HepG2 (cell line): Measurements from ENCODE around the gene ARRDC4. TPM values are rescaled to one million over a fixed set of nuclear protein-coding genes. Genes with fewer than 3 reads are reported as not detected.

ENCODE experiments used
- CBFB ChIP-seq: sonication (generic); formaldehyde crosslinking; IDR thresholded peaks from 2 replicates; pipeline ENCODE4 v1.4.0; 2020; ENCODE audit warnings: missing genetic modification reagents
- KDM5B ChIP-seq: sonication (generic); formaldehyde crosslinking; IDR thresholded peaks from 2 replicates; pipeline ENCODE4 v1.4.0; 2020; ENCODE audit warnings: missing genetic modification reagents, mild to moderate bottlenecking, borderline replicate concordance
- MATR3 ChIP-seq: sonication (generic); formaldehyde crosslinking; IDR thresholded peaks from 2 replicates; pipeline ENCODE4 v1.4.0; 2020; ENCODE audit warnings: missing genetic modification reagents
- MEIS2 ChIP-seq: sonication (generic); formaldehyde crosslinking; IDR thresholded peaks from 2 replicates; pipeline ENCODE4 v1.9.0; 2021; ENCODE audit warnings: mild to moderate bottlenecking, missing genetic modification reagents
- MXI1 ChIP-seq: IDR thresholded peaks from 3 replicates; pipeline ENCODE4 v1.6.1; 2012; ENCODE audit warnings: low read depth, low read length, inconsistent platforms, borderline replicate concordance
- PCBP2 ChIP-seq: fragments of 200-400 bp; formaldehyde crosslinking; optimal IDR thresholded peaks from 2 replicates; pipeline ENCODE3; 2018; ENCODE audit warnings: low read length, low read depth; ENCODE audit not compliant: poor library complexity, severe bottlenecking
- PTBP1 ChIP-seq: fragments of 200-400 bp; formaldehyde crosslinking; IDR thresholded peaks from 2 replicates; pipeline ENCODE4 v1.6.1; 2018; ENCODE audit warnings: low read length, low read depth; ENCODE audit not compliant: poor library complexity, severe bottlenecking
- REL ChIP-seq: sonication (generic); formaldehyde crosslinking; conservative IDR thresholded peaks from 2 replicates; pipeline ENCODE4 v1.8.0; 2022; ENCODE audit warnings: mild to moderate bottlenecking, missing genetic modification reagents, moderate library complexity
- RELA ChIP-seq: sonication (generic); formaldehyde crosslinking; IDR thresholded peaks from 2 replicates; pipeline ENCODE4 v1.4.0; 2020; ENCODE audit warnings: missing genetic modification reagents
- REXO4 ChIP-seq: sonication (generic); formaldehyde crosslinking; IDR thresholded peaks from 2 replicates; pipeline ENCODE4 v1.8.0; 2022; ENCODE audit warnings: missing genetic modification reagents, mild to moderate bottlenecking, borderline replicate concordance
- RFXANK ChIP-seq: IDR thresholded peaks from 2 replicates; pipeline ENCODE4 v1.6.1; 2016
- SIN3B ChIP-seq: fragments of 150-350 bp; IDR thresholded peaks from 2 replicates; pipeline ENCODE4 v1.6.1; 2014; ENCODE audit warnings: low read length
- SSRP1 ChIP-seq: IDR thresholded peaks from 2 replicates; pipeline ENCODE4 v1.6.1; 2016; ENCODE audit warnings: control low read depth
- TOE1 ChIP-seq: sonication (generic); formaldehyde crosslinking; IDR thresholded peaks from 2 replicates; pipeline ENCODE4 v1.4.0; 2020; ENCODE audit warnings: mild to moderate bottlenecking, missing genetic modification reagents
- YEATS2 ChIP-seq: sonication (generic); formaldehyde crosslinking; IDR thresholded peaks from 2 replicates; pipeline ENCODE4 v1.4.0; 2020; ENCODE audit warnings: missing genetic modification reagents, borderline replicate concordance
- YEATS4 ChIP-seq: sonication (generic); formaldehyde crosslinking; IDR thresholded peaks from 2 replicates; pipeline ENCODE4 v1.4.0; 2020; ENCODE audit warnings: missing genetic modification reagents, borderline replicate concordance
- ZBTB14 ChIP-seq: sonication (generic); formaldehyde crosslinking; IDR thresholded peaks from 2 replicates; pipeline ENCODE4 v1.4.0; 2020; ENCODE audit warnings: missing genetic modification reagents
- ZBTB43 ChIP-seq: sonication (generic); formaldehyde crosslinking; conservative IDR thresholded peaks from 2 replicates; pipeline ENCODE4 v1.4.0; 2020; ENCODE audit warnings: missing genetic modification reagents
- ZFAT ChIP-seq: sonication (generic); formaldehyde crosslinking; conservative IDR thresholded peaks from 2 replicates; pipeline ENCODE4 v1.8.1; 2023; ENCODE audit warnings: missing genetic modification reagents, inconsistent platforms
- ZNF143 ChIP-seq: sonication (generic); formaldehyde crosslinking; IDR thresholded peaks from 2 replicates; pipeline ENCODE4 v1.4.0; 2020; ENCODE audit warnings: missing genetic modification reagents
- ZNF207 ChIP-seq: fragments of 450-650 bp; IDR thresholded peaks from 2 replicates; pipeline ENCODE4 v1.6.1; 2016; ENCODE audit warnings: antibody characterized with exemption, borderline replicate concordance
- ZNF234 ChIP-seq: sonication (generic); formaldehyde crosslinking; conservative IDR thresholded peaks from 2 replicates; pipeline ENCODE4 v1.5.1; 2020; ENCODE audit warnings: mild to moderate bottlenecking, missing genetic modification reagents
- ZNF282 ChIP-seq: fragments of 450-650 bp; IDR thresholded peaks from 2 replicates; pipeline ENCODE4 v1.6.1; 2018; ENCODE audit not compliant: partially characterized antibody
- ZNF414 ChIP-seq: sonication (generic); formaldehyde crosslinking; IDR thresholded peaks from 2 replicates; pipeline ENCODE4 v1.5.0; 2020; ENCODE audit warnings: missing genetic modification reagents
- ZNF530 ChIP-seq: sonication (generic); formaldehyde crosslinking; IDR thresholded peaks from 2 replicates; pipeline ENCODE4 v1.5.0; 2020; ENCODE audit warnings: low read depth, mild to moderate bottlenecking, missing genetic modification reagents
- ZNF703 ChIP-seq: sonication (generic); formaldehyde crosslinking; IDR thresholded peaks from 2 replicates; pipeline ENCODE4 v1.5.1; 2020; ENCODE audit warnings: missing genetic modification reagents, mild to moderate bottlenecking, moderate library complexity, borderline replicate concordance
- ZNF746 ChIP-seq: sonication (generic); formaldehyde crosslinking; IDR thresholded peaks from 2 replicates; pipeline ENCODE4 v1.8.0; 2022; ENCODE audit warnings: mild to moderate bottlenecking, missing genetic modification reagents
- ZNF75D ChIP-seq: sonication (generic); formaldehyde crosslinking; IDR thresholded peaks from 2 replicates; pipeline ENCODE4 v1.8.1; 2023; ENCODE audit warnings: missing genetic modification reagents, mild to moderate bottlenecking, borderline replicate concordance
- ZNF883 ChIP-seq: sonication (generic); formaldehyde crosslinking; IDR thresholded peaks from 2 replicates; pipeline ENCODE4 v1.5.1; 2020; ENCODE audit warnings: mild to moderate bottlenecking, missing genetic modification reagents; ENCODE audit errors: not compliant biosample characterization
- ZSCAN9 ChIP-seq: IDR thresholded peaks from 2 replicates; pipeline ENCODE4 v1.6.1; 2016; ENCODE audit warnings: borderline replicate concordance
- ZZZ3 ChIP-seq: sonication (generic); formaldehyde crosslinking; IDR thresholded peaks from 2 replicates; pipeline ENCODE4 v1.4.0; 2020; ENCODE audit warnings: missing genetic modification reagents, mild to moderate bottlenecking, borderline replicate concordance
- polyA plus RNA-seq, 8 experiments: library from polyadenylated mRNA; depleted of rRNA in 3 of 8; stranded (reverse) in 7 of 8; unstranded in 1 of 8; fragments of >200 nt; fragmentation: Illumina TruSeq in 4 of 8; extraction: Trizol in 4 of 8; gene quantifications; 2 replicates each; pipeline versions ENCODE4 v1.2.1 to v1.2.3, GENCODE V29; 2011 to 2016; ENCODE audit warnings: low read depth in 4 of 8, missing spikeins in 1 of 8, mixed read lengths in 1 of 8; ENCODE audit not compliant: insufficient read depth in 1 of 8
- total RNA-seq, 5 experiments: library from RNA; depleted of rRNA; stranded (reverse); fragments of >200 nt; fragmentation: Illumina TruSeq; extraction: Trizol; gene quantifications; 2 replicates each; pipeline ENCODE4 v1.2.3, GENCODE V29; 2016; ENCODE audit warnings: low read depth in 1 of 5

The ARRDC4 gene
- total and polyA plus RNA-seq, 2 of the 13 experiments (the other 11 are each of a cell fraction or from before 2014, with no cell fraction given), result 1.5 to 2.5 TPM

GRCh38 chr15:97960364-97961066 lies at the start of gene ARRDC4 (continued):
- TF ChIP-seq ZNF207 (no peak), PTBP1 (no peak), ZFAT (no peak), SSRP1 (CRISPR knock-in tag) (no peak), MATR3 (CRISPR knock-in tag) (no peak), RELA (CRISPR knock-in tag) (no peak), ZBTB14 (CRISPR knock-in tag) (0 out of 2 replicates have a peak, but pooled peaks have one; percentile 28), ZNF530 (CRISPR knock-in tag) (no peak), YEATS4 (no peak), MXI1 (peak; percentile 87; the same call in 1 of the 3 replicates), SIN3B (no peak), YEATS2 (CRISPR knock-in tag) (peak; percentile 90; the same call in 1 of the 2 replicates), ZNF75D (CRISPR knock-in tag) (no peak), ZNF703 (CRISPR knock-in tag) (no peak), KDM5B (CRISPR knock-in tag) (peak; percentile 5; the same call in 1 of the 2 replicates), ZNF282 (no peak), ZBTB43 (CRISPR knock-in tag) (no peak), ZNF883 (CRISPR knock-in tag) (no peak), PCBP2 (no peak), ZNF414 (no peak), ZZZ3 (CRISPR knock-in tag) (no peak), TOE1 (CRISPR knock-in tag) (no peak), ZNF143 (CRISPR knock-in tag) (no peak), MEIS2 (CRISPR knock-in tag) (no peak), ZSCAN9 (CRISPR knock-in tag) (0 out of 2 replicates have a peak, but pooled peaks have one; percentile 7), CBFB (no peak), ZNF234 (CRISPR knock-in tag) (no peak), REXO4 (CRISPR knock-in tag) (no peak), REL (CRISPR knock-in tag) (no peak), ZNF746 (no peak), RFXANK (CRISPR knock-in tag) (peak; percentile 75; the same call in 1 of the 2 replicates)
